ENCODE results near the gene SCN2B.
"Not testable (repeated sequence)": the region's sequence is repeated elsewhere in the genome, so short reads cannot be mapped to it uniquely, and the experiment has no call there.

The SCN2B gene

GRCh38 chr11:118205606-118206378, 29.4 kb upstream of the SCN2B start:
- no peak for DNase-seq

- DNase-seq: no peak
These were observed 26.4 kb upstream of the SCN2B start for GRCh38 chr11:118202599-118203422.

- no peak for DNase-seq
These were observed 25.5 kb upstream of the SCN2B start for GRCh38 chr11:118201966-118202365.

- no peak for DNase-seq
These were observed 24.7 kb upstream of the SCN2B start for GRCh38 chr11:118200901-118201680.

- no peak for DNase-seq
These were observed 24.1 kb upstream of the SCN2B start for GRCh38 chr11:118200497-118200896.

- DNase-seq: no peak
These were observed 22.7 kb upstream of the SCN2B start for GRCh38 chr11:118199135-118199534.

GRCh38 chr11:118198370-118198769, 21.9 kb upstream of the SCN2B start:
- peak; percentile 53 for DNase-seq

- peak; percentile 58 for DNase-seq
These were observed 18.6 kb upstream of the SCN2B start for GRCh38 chr11:118194835-118195627.

GRCh38 chr11:118193910-118194566, 17.6 kb upstream of the SCN2B start:
- DNase-seq: no peak

GRCh38 chr11:118192817-118193216, 16.4 kb upstream of the SCN2B start:
- DNase-seq: not testable (repeated sequence)

GRCh38 chr11:118190942-118191506, 14.6 kb upstream of the SCN2B start:
- not testable (repeated sequence) for DNase-seq

- no peak for DNase-seq
These were observed 10.1 kb upstream of the SCN2B start for GRCh38 chr11:118186346-118187107.

- no peak for DNase-seq
These were observed 8.5 kb upstream of the SCN2B start for GRCh38 chr11:118184784-118185579.

GRCh38 chr11:118183691-118184090, 7.3 kb upstream of the SCN2B start:
- not testable (repeated sequence) for DNase-seq

- peak; percentile 53 for DNase-seq
These were observed 3.9 kb upstream of the SCN2B start for GRCh38 chr11:118180300-118180703.

GRCh38 chr11:118176778-118177134, 317 bp upstream of the SCN2B start:
- no peak for DNase-seq

- DNase-seq: peak; percentile 8
These were observed 1.1 kb downstream of the SCN2B start for GRCh38 chr11:118175031-118175992.

GRCh38 chr11:118174006-118174567, 2.4 kb downstream of the SCN2B start:
- DNase-seq: no peak

Data from fibroblast of upper back skin (primary cell).